ENCODE results near the gene CDC42EP2. TPM values are rescaled to one million over a fixed set of nuclear protein-coding genes. Genes with fewer than 3 reads are reported as not detected.

CDC42EP2 gene
- total RNA-seq, 1 experiment from 2014 or later, result 11.9 TPM

GRCh38 chr11:65357856-65358356 lies 43.2 kb downstream of the CDC42EP2 start:
- Histone ChIP-seq H3K79me2 (ENCODE audit: insufficient read depth, low read length) (no peaks in the 10 kb centered on the region), H4K91ac (ENCODE audit: insufficient read length, low read depth, low read length) (no peak overlapping the region), H4K20me1 (ENCODE audit: control insufficient read depth, insufficient read depth, insufficient read length) (no peaks in the 10 kb centered on the region), H3T11ph (ENCODE audit: low read length) (no peak overlapping the region), H2BK120ac (ENCODE audit: low read depth, low read length, poor library complexity, severe bottlenecking) (no peak overlapping the region), H2AK5ac (ENCODE audit: insufficient read length, low read length) (no peak overlapping the region), H3K9me3 (ENCODE audit: control insufficient read depth, low read depth, low read length) (no peaks in the 10 kb centered on the region), H2BK5ac (ENCODE audit: insufficient read length, low read length) (no peak overlapping the region), H3K4me1 (ENCODE audit: insufficient read depth, low read length) (no peaks in the 10 kb centered on the region), H2BK15ac (ENCODE audit: low read depth, low read length) (no peak overlapping the region), H2AFZ (ENCODE audit: low read length) (no peak overlapping the region), H3K4me2 (ENCODE audit: insufficient read depth, insufficient read length, low read length) (no peak overlapping the region), H3K23me2 (ENCODE audit: insufficient read length, low read depth, low read length, poor library complexity, severe bottlenecking) (peaks cover 18% of the 10 kb centered on the region), H3K9ac (ENCODE audit: extremely low read depth, insufficient read length, low read length) (no peak overlapping the region), H3K4ac (ENCODE audit: low read depth, low read length) (no peak overlapping the region), H3K14ac (ENCODE audit: insufficient read depth, low read length) (no peak overlapping the region; the same call in 1 of the 2 replicates), H4K8ac (replicated peaks; ENCODE audit: insufficient read length, low read depth, low read length) (no peak overlapping the region), H3K23ac (ENCODE audit: insufficient read length, low read depth, low read length) (no peak overlapping the region), H3K56ac (ENCODE audit: insufficient read length, low read depth, low read length) (no peak overlapping the region), H3K27ac (ENCODE audit: insufficient read length, low read depth, low read length) (no peak overlapping the region), H3K79me1 (ENCODE audit: insufficient read depth, low read depth, low read length, poor library complexity, severe bottlenecking) (no peaks in the 10 kb centered on the region), H2BK12ac (ENCODE audit: insufficient read length, low read depth, low read length) (no peak overlapping the region), H3K18ac (ENCODE audit: insufficient read length, low read depth, low read length) (no peak overlapping the region), H3K27me3 (ENCODE audit: insufficient read depth, low read length) (peaks cover 2% of the 10 kb centered on the region), H4K5ac (ENCODE audit: insufficient read length, low read depth, low read length) (no peak overlapping the region), H2BK20ac (ENCODE audit: low read depth, low read length, poor library complexity, severe bottlenecking) (no peak overlapping the region)
- Mint-ChIP-seq H3K27ac (no peak overlapping the region; a peak in 1 of 7 replicates), H3K4me1 (peaks cover 17 to 19% of the 10 kb centered on the region in 2 experiments), H3K9me3 (no peaks in the 10 kb centered on the region; a peak in 1 of 5 replicates), H3K4me3 (no peak overlapping the region), H3K27me3 (ENCODE audit: low read depth) (peaks cover 31% of the 10 kb centered on the region), H3K36me3 (ENCODE audit: insufficient read depth in 1 of 3, low read depth in 3 of 3) (peaks cover 0 to under 1% (median 0%) of the 10 kb centered on the region in 3 experiments; a peak in 1 of 7 replicates)
- DNase-seq, result no peak
- no CpG with 5 or more reads among the region's 8 CpGs for WGBS (ENCODE audit: extremely low coverage, insufficient read length, low lambda C conversion rate)
- no peak for TF ChIP-seq CTCF (conservative IDR thresholded peaks at IDR 0.05)

Data from H9 (cell line).